VCaP (cell line): ENCODE results near the gene NCSTN.

Source experiments
- H3K27ac ChIP-seq: fragments of 450-650 bp; 2 replicates; pipeline ENCODE4 v1.5.1; 2017
- TF ChIP-seq, protein P1 (sequence below): fragments of 450-650 bp; conservative IDR thresholded peaks from 2 replicates; pipeline ENCODE4 v1.5.1; 2017; ENCODE audit warnings: mild to moderate bottlenecking, moderate library complexity

The NCSTN gene

GRCh38 chr1:160361199-160361598 is 18.0 kb downstream of the NCSTN start:
- no peak overlapping the region for H3K27ac ChIP-seq
- TF ChIP-seq, protein P1, sequence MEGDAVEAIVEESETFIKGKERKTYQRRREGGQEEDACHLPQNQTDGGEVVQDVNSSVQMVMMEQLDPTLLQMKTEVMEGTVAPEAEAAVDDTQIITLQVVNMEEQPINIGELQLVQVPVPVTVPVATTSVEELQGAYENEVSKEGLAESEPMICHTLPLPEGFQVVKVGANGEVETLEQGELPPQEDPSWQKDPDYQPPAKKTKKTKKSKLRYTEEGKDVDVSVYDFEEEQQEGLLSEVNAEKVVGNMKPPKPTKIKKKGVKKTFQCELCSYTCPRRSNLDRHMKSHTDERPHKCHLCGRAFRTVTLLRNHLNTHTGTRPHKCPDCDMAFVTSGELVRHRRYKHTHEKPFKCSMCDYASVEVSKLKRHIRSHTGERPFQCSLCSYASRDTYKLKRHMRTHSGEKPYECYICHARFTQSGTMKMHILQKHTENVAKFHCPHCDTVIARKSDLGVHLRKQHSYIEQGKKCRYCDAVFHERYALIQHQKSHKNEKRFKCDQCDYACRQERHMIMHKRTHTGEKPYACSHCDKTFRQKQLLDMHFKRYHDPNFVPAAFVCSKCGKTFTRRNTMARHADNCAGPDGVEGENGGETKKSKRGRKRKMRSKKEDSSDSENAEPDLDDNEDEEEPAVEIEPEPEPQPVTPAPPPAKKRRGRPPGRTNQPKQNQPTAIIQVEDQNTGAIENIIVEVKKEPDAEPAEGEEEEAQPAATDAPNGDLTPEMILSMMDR = no peak

- TF ChIP-seq, protein P1 = no peak
Observed at GRCh38 chr1:160361814-160362167, 18.6 kb downstream of the NCSTN start.

DNA sequence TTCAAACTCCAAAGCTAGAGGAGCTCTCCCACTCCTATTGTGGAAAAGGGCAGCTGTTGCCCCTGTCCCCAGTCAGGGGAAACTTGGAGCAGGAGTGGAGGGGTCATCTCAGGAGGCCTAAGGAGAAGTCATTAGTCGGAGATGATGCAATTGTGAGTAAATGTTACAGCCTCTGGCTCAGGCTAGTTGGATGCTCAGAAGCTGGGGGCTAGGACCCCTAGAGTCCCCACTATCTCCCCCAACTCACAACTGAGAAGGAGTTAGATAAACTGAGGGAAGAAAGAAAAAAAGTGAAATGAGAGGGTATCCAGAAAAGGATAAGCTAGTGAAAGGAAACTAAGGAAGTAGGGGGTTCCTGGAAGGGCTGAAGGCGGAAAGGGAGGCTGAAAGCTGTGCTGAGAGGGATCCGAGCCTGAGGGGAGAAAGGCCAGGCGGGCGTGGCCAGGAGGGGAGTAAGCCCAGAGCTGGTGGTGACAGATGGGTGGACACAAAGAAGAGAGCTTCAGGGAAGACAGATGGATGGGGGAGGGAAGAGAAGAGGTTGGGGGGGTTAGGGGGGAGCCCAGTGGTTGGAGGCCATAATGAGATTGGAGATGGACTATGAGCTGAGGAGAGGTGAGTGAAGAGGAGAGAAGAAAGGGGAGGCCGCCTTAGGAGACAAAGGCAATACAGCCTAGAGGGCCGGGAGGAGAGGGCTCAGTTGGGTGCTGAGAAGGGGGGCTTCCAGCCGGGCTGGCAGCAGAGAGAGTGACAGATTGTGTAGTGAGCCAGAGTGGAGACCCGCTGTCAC is 19.2 kb downstream of the NCSTN start:
- no peak overlapping the region for H3K27ac ChIP-seq
- TF ChIP-seq, protein P1 = no peak

More at GRCh38 chr1:160361814-160362167, 18.6 kb downstream of the NCSTN start:
- no peak overlapping the region for H3K27ac ChIP-seq

- TF ChIP-seq, protein P1 = no peak
- H3K27ac ChIP-seq = no peak overlapping the region
Observed at GRCh38 chr1:160363010-160363409, 19.8 kb downstream of the NCSTN start.

DNA sequence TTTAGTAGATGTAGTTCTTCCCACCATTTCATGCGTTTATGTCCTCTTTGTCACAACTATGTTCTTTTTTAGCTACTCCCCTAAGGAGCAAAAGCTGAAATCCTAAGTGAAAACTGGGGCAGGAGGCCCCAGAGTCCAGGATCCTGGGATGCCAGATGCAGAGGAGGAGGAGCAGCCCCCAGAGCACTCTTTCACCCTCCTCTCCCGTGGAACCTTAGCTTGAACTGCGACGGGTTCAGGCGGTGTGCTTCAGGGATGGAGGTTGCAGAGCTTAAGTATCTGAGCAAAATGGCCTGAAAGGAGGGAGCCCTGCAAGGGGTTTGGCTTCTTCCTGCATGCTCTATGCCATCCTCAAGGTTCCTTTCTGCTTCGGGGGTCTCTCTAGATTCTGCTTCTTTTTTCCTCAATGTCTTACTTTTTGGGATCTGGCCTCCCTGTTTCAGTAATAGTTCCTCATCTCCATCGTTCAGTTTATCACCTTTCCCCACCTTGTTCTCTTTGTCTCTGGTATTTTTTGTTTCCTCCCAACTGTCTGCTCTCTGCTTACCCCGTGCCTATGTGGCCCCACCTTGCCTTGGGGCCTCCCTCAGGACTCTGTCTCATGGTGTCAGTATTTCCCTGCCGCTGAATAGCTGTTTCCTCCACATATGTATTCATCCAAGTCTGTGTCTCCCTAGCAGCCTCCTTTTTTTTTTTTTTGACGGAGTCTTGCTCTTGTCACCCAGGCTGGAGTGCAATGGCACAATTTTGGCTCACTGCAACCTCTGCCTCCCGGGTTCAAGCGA is 21.0 kb downstream of the NCSTN start:
- TF ChIP-seq, protein P1 = no peak
- H3K27ac ChIP-seq = no peak overlapping the region

DNA sequence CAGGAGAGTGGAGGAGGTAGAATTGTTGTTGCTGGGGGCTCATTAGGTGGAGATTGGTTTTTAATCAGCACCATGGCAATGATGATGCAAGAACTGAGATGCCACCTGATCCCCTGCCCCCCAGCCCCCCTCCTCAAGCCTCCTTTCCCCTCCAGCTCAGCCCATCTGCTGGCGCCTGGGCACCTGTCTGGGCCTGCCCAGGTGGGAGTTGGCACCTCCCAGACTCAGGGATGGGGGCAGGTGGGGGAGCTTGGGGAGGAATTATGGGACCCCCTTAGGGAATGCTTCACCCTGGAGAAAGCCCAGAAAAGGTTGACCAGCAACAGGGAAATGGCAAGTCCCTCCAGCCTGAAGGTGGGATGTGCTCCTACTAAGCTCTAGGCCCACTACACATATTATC is 22.1 kb downstream of the NCSTN start:
- TF ChIP-seq, protein P1 = no peak
- H3K27ac ChIP-seq = no peak overlapping the region

DNA sequence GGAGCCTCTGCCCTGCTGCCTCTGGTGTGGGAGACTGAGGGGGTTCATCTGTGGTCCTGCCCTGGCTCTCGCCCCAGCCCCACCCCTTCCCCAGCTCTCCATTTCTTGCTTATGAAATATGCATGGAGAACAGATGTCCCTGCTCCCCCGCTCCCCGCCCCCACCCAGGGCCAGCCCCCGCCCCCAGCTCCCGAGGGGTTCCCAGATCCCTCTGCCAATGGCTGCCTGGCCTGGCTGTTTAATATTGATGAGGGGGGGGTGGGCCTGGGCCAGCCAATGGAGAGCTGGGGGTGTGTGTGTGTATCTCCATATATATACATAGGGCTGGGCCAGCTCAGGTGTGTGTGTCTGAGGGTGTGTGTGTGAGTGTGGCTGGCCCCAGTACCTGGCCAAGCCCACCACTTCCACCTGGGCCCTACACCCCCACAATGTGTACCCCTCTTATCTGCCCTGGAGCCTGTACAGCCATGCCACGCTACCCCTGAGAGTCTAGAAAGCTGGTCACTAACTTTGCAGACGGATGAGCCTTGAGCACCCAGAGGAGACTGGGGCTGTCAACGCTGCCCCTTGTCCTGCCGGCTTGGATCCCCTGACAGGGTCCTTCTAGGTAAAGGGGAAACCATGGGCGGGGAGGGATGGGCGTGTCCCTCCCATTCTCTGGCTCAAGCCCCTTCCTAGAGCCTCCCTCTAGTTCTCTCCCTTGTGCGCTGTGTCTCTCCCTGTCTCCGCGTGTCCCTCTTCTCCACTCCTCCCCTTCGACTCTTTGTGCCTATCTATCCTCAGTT is 23.7 kb downstream of the NCSTN start, which contains the start of gene NHLH1:
TSS of gene NHLH1 (plus strand) at position 341 of the 785 bp plus-strand sequence. CDS start 3,661 bp downstream, outside the sequence.
- TF ChIP-seq, protein P1 = no peak
- H3K27ac ChIP-seq = no peak within 1 kb of the TSS
